Measurements from ENCODE around the gene PPP1R1C. TPM values are rescaled to one million over a fixed set of nuclear protein-coding genes. Genes with fewer than 3 reads are reported as not detected.

Gene PPP1R1C
- total RNA-seq, 6 donors from 2014 or later: 2.6 to 13.6 (median 10.9) TPM; not detected in 1

DNA sequence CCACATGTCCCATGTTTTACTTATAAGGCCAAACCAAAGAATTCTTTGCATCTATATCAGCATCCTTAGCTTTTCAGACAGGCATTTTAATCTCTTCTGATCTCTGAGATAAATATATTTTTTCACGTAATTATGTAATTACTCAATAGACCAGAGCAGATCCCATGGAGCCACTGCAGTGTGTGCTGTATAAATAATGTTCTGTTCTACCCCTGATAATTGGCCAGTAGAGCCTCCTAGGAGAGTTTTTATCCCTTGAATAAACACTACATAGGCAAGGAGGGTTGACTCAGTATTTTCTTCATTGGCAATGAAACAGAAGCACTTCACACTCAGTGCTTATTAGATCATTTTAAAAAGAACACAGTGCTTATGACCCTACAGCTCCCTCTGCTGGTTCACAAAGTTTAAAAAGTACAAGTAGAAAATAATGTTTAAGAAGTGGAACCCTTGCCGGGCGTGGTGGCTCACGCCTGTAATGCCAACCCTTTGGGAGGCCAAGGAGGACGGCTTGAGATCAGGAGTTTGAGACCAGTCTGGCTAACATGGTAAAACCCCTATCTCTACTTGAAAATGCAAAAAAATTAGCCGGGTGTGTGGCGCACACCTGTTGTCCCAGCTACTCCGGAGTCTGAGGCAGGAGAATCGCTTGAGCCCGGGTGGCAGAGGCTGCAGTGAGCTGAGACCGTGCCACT is 91.9 kb downstream of the PPP1R1C start:
- H3K36me3 ChIP-seq: no peaks in the 10 kb centered on the region
- peak in 2 of 4 donors; percentile 25 to 48 for TF ChIP-seq EP300 (IDR thresholded peaks at IDR 0.05)
- TF ChIP-seq, protein P1, sequence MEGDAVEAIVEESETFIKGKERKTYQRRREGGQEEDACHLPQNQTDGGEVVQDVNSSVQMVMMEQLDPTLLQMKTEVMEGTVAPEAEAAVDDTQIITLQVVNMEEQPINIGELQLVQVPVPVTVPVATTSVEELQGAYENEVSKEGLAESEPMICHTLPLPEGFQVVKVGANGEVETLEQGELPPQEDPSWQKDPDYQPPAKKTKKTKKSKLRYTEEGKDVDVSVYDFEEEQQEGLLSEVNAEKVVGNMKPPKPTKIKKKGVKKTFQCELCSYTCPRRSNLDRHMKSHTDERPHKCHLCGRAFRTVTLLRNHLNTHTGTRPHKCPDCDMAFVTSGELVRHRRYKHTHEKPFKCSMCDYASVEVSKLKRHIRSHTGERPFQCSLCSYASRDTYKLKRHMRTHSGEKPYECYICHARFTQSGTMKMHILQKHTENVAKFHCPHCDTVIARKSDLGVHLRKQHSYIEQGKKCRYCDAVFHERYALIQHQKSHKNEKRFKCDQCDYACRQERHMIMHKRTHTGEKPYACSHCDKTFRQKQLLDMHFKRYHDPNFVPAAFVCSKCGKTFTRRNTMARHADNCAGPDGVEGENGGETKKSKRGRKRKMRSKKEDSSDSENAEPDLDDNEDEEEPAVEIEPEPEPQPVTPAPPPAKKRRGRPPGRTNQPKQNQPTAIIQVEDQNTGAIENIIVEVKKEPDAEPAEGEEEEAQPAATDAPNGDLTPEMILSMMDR (IDR thresholded peaks at IDR 0.05): peak in 5 of 6 experiments; percentile 28 to 79 (median 63)
- no peak for TF ChIP-seq POLR2A (IDR thresholded peaks at IDR 0.05)
- peaks cover 0 to 10% (median 3%) of the 10 kb centered on the region in 4 donors for H3K4me1 ChIP-seq
- H3K27me3 ChIP-seq: no peaks in the 10 kb centered on the region
- ATAC-seq (ENCODE audit: low FRiP score in 2 of 2) (peak; percentile 95 to 96), DNase-seq (peak; percentile 23 to 31)
- WGBS, 2 donors: 56 to 61% methylated on average over 11 of the region's 11 CpGs
- no peak overlapping the region for H3K4me3 ChIP-seq
- H3K27ac ChIP-seq: no peak overlapping the region
- H3K9me3 ChIP-seq: no peaks in the 10 kb centered on the region

DNA sequence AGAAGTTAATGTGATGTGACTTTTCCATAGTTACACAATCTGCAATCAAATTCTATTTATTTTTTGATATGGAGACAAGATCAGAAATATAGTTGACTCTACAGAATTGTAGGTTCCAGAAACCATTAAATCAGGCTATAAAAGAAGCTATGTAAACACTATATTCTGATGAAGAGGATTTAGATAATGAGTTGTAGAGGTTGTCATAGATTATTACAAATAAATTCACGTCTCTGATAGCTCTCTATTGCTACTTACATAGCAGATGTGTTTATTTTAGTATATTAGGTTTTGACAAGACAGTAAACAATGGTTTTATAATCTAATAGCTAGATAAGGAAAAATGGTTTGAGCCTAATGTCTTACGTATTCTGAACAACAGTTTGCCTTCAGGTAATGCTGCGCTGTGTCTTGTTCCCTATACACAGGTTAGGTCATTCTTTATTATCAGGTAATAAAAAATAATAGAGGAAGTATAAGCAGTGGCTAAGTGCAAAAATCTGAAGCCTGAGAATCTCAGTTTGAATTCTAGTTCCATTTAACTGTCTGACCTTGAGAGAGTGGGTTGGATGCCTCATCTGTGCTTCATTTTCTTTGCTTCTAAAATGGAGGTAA is 93.4 kb downstream of the PPP1R1C start:
- no peaks in the 10 kb centered on the region for H3K27me3 ChIP-seq
- WGBS, 2 donors: 66 to 70% methylated on average over 3 of the region's 3 CpGs
- peaks cover 0 to 10% (median 3%) of the 10 kb centered on the region in 4 donors for H3K4me1 ChIP-seq
- no peaks in the 10 kb centered on the region for H3K36me3 ChIP-seq
- TF ChIP-seq, protein P1 (IDR thresholded peaks at IDR 0.05): no peak
- no peak for TF ChIP-seq EP300 (IDR thresholded peaks at IDR 0.05)
- TF ChIP-seq POLR2AphosphoS5 (IDR thresholded peaks at IDR 0.05): no peak
- no peak for TF ChIP-seq POLR2A (IDR thresholded peaks at IDR 0.05)
- no peaks in the 10 kb centered on the region for H3K9me3 ChIP-seq
- H3K4me3 ChIP-seq: no peak overlapping the region
- H3K27ac ChIP-seq: no peak overlapping the region
- ATAC-seq (ENCODE audit: low FRiP score in 2 of 2) (no peak), DNase-seq (no peak)

DNA sequence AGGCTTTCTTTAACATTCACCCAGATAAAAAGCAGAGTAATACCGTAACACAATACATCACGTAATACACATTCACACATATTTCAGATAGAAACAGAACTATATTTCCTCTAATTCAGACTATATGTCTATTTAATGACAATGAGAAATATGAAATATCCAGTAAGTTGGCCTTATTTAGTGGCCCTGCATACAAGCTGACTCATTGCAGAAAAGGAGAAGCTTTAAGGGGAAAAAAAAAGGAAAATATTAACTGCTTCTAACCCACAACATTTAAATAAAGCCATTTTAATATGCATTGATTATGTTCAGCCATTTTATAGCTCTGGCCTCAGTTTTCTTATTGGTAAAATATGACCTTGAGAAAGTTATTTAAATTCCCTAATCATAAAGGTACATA is 94.8 kb downstream of the PPP1R1C start:
- Histone ChIP-seq H3K4me1 (peaks cover 0 to 10% (median 3%) of the 10 kb centered on the region in 4 donors), H3K9me3 (no peaks in the 10 kb centered on the region), H3K27me3 (no peaks in the 10 kb centered on the region), H3K27ac (no peak overlapping the region), H3K4me3 (no peak overlapping the region), H3K36me3 (no peaks in the 10 kb centered on the region)
- ATAC-seq (ENCODE audit: low FRiP score in 2 of 2) (no peak), DNase-seq (no peak)
- TF ChIP-seq POLR2AphosphoS5 (IDR thresholded peaks at IDR 0.05) (no peak), EP300 (IDR thresholded peaks at IDR 0.05) (no peak), POLR2A (IDR thresholded peaks at IDR 0.05) (no peak)
- TF ChIP-seq, protein P1 (IDR thresholded peaks at IDR 0.05): no peak
- 74 to 80% methylated on average over 2 of the region's 2 CpGs for WGBS, 2 donors

DNA sequence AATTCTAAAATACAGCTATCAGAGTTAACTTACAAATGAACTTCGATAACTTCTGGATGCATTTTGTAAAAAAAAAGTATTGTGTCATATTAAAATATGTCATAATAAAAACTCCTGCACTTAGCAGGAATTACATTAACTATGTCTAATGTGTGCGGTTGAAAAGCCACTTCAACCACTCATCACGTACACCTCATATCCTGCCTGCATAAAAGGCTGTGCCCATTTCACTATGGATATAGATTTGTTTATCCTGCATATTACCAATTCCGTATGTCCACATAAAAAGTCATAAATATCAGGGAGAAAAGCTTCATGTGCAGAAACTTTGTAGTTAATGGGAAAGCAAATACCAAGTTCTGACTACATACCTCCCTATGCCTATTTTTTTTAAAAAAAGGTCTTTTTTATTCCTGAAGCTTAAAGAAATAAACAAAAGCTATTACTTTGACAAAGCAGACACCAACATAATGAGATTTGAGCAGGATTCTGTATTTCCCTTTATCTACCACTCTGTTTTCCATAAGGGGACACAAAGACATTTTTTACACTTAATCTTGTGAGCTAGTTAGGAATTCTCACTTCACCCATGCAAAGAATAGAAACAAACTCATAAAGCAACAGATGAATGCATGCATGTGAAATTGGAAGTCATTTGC is 96.1 kb downstream of the PPP1R1C start:
- 52 to 58% methylated on average over 4 of the region's 4 CpGs for WGBS, 2 donors
- no peak for ATAC-seq (ENCODE audit: low FRiP score in 2 of 2)
- Histone ChIP-seq H3K27ac (no peak overlapping the region), H3K27me3 (no peaks in the 10 kb centered on the region), H3K36me3 (no peaks in the 10 kb centered on the region), H3K9me3 (no peaks in the 10 kb centered on the region), H3K4me3 (no peak overlapping the region), H3K4me1 (peaks cover 0 to 10% (median 3%) of the 10 kb centered on the region in 4 donors)
- no peak for TF ChIP-seq POLR2A (IDR thresholded peaks at IDR 0.05)
- TF ChIP-seq, protein P1 (IDR thresholded peaks at IDR 0.05): no peak
- no peak for TF ChIP-seq EP300 (IDR thresholded peaks at IDR 0.05)
- TF ChIP-seq POLR2AphosphoS5 (IDR thresholded peaks at IDR 0.05): no peak
- DNase-seq: no peak
